ENCODE results near the gene GFOD2.

The GFOD2 gene

GRCh38 chr16:67668495-67669157, 50.5 kb downstream of the GFOD2 start:
- peak in 1 of 2 donors; percentile 40 for DNase-seq

- DNase-seq, result peak; percentile 81 to 82
These were observed 51.2 kb downstream of the GFOD2 start for GRCh38 chr16:67667817-67668494.

- no peak for DNase-seq
These were observed 51.7 kb downstream of the GFOD2 start for GRCh38 chr16:67667453-67667816.

GRCh38 chr16:67666559-67667452, 52.3 kb downstream of the GFOD2 start, which contains the start of the genes C16orf86 and ENKD1:
TSS of gene C16orf86 (plus strand) at chr16:67666814. CDS start at chr16:67666971, 157 bp downstream.
TSS of gene ENKD1 (minus strand) at chr16:67666750. CDS start at chr16:67666442, 308 bp downstream.
- DNase-seq, result peak; percentile 80 to 83

- DNase-seq, result peak in 1 of 2 donors; percentile 34
These were observed 53.0 kb downstream of the GFOD2 start for GRCh38 chr16:67666032-67666551.

GRCh38 chr16:67665598-67665997, 53.5 kb downstream of the GFOD2 start:
- no peak for DNase-seq

- DNase-seq, result no peak
These were observed 54.2 kb downstream of the GFOD2 start for GRCh38 chr16:67664871-67665270.

- no peak for DNase-seq
These were observed 54.9 kb downstream of the GFOD2 start for GRCh38 chr16:67664258-67664657.

GRCh38 chr16:67663877-67664222, 55.3 kb downstream of the GFOD2 start:
- DNase-seq, result no peak

GRCh38 chr16:67663151-67663876, 55.8 kb downstream of the GFOD2 start:
- DNase-seq, result peak in 1 of 2 donors; percentile 58

GRCh38 chr16:67662653-67663010, 56.5 kb downstream of the GFOD2 start:
- no peak for DNase-seq

- no peak for DNase-seq
These were observed 57.0 kb downstream of the GFOD2 start for GRCh38 chr16:67661886-67662652.

GRCh38 chr16:67661101-67661761, 57.9 kb downstream of the GFOD2 start:
- peak in 1 of 2 donors; percentile 39 for DNase-seq

- DNase-seq, result peak; percentile 94 to 96
These were observed 58.5 kb downstream of the GFOD2 start, which contains the start of gene PARD6A for GRCh38 chr16:67660564-67661028. TSS of gene PARD6A (plus strand) at chr16:67660960. CDS start at chr16:67661039, 79 bp downstream.

- DNase-seq, result peak; percentile 94 to 95
These were observed 59.2 kb downstream of the GFOD2 start, which contains the start of gene ACD for GRCh38 chr16:67659675-67660563. TSS of gene ACD (minus strand) at chr16:67660260. CDS start at chr16:67660220, 40 bp downstream.

- no peak for DNase-seq
These were observed 60.1 kb downstream of the GFOD2 start for GRCh38 chr16:67658849-67659674.

- DNase-seq, result no peak
These were observed 61.2 kb downstream of the GFOD2 start for GRCh38 chr16:67657751-67658518.

Data from stimulated activated CD4-positive, alpha-beta T cell treated with anti-CD3 and anti-CD28 coated beads, Interleukin-2, amount 100 ng/mL, for 24 hours (primary cell).